Stimulated activated CD4-positive, alpha-beta T cell treated with anti-CD3 and anti-CD28 coated beads, Interleukin-2, amount 100 ng/mL, for 4 hours (primary cell): ENCODE measurements around the gene ARHGAP21.
"Not testable (repeated sequence)": the region's sequence is repeated elsewhere in the genome, so short reads cannot be mapped to it uniquely, and the experiment has no call there.

Experiments
- DNase-seq: peaks from one replicate; pipeline ENCODE4 v3.0.0-alpha.2; 2020; ENCODE audit warnings: low read depth

The ARHGAP21 gene

DNA sequence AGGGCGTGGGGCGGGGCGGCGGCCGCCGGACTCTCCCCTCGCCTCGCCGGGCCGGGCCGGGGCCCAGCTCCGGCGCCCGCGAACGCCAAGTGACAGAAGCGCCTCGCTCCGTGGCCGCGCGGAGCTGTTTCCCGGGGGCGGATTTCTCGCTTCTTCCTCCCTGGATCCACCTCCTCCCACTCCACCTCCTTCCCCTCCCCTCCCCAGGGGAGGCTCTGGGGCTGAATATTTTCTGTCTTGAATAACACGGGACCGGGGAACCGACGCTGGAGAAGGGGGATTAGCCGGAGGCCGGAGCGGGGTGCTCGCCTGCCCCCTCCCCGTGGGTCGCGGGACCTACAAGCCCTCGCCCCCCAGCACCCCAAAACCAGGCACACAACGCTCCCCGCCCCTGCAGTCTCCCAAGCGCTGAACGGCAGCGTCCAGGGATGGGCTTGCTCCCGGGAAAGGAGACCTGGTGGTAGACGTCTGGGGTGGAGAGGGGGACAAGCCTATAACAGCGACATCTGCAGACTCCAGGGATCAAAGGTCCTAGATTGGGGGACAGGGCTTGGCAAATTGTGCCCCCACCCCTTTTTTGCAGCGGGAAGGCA, at the start of gene ARHGAP21:
TSS of gene ARHGAP21 (minus strand) at position 100 of the 593 bp plus-strand sequence. CDS start 1,988 bp downstream, outside the sequence.
- DNase-seq, result peak; percentile 27

DNA sequence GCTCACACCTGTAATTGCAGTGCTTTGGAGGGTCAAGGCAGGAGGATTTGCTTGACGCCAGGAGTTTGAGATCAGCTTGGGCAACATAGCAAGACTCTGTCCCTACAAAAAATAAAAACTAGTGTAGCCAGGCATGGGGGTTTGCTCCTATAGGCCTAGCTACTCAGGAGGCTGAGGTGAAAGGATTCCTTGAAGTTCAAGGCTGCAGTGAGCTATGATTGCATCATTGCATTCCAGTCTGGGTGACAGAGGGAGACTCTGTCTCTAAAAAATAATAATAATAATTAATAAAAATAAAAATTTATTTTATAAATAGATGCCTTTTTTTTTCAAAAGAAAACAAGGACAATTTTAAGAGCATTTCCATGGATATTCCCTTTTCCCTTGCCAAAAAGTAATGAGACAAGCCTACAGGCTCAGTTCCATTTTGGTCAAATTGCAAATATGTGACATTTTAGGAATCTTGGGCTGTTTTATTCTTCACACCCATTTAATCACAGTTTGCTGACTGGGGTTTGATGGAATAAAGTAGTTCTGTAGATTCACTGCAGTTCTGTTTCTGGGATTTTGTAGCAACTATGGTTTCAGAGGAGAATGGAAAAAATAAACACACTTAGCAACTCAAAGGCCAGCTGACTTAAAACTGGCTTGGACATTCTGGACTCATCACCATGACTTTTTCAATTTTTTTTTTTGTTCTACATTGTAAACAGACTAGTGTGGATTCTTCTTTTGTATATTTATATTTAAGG, 48.4 kb upstream of the ARHGAP21 start:
- DNase-seq, result no peak

DNA sequence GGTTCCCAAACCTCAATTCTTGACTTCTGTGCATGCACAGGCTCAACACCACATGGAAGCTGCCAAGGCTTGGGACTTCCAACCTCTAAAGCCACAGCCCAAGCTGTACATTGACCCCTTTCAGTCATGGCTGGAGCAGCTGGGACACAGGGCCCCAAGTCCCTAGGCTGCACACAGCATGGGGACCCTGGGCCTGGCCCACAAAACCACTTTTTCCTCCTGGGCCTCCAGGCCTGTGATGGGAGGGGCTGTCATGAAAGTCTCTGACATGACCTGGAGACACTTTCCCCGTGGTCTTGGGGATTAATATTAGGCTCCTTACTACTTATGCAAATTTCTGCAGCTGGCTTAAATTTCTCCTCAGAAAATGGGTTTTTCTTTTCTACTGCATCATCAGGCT, 41.3 kb upstream of the ARHGAP21 start:
- DNase-seq, result not testable (repeated sequence)

DNA sequence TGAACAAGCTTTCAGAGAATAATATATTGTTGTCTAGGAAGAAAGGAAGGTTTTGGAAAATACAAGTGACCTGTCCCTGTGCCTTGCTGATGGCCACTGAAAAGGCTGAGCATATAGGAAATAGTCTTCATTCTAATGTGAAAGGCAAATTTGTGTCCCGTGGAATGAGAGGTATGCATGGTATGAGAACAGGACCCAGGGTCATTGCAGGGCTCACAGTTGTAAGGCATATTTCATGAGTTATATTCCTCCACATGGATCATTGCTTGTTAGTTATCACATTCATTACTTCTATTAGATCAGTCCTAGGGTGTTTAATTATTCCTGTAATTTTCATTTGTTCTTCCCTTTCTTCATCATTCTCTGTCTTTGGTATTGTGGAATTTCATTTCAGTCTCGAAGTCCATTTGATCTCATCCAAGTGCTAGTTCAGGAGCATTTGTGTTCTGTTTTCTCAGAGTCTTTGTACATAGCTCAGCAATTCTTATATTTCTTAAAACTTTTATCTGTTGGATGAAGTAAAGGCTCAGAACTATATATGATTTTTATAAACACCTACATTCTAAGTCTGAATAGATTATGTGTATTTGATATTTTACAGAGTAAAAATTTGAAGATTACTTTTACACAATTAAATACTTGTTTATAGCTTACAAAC, 39.4 kb upstream of the ARHGAP21 start:
- no peak for DNase-seq

DNA sequence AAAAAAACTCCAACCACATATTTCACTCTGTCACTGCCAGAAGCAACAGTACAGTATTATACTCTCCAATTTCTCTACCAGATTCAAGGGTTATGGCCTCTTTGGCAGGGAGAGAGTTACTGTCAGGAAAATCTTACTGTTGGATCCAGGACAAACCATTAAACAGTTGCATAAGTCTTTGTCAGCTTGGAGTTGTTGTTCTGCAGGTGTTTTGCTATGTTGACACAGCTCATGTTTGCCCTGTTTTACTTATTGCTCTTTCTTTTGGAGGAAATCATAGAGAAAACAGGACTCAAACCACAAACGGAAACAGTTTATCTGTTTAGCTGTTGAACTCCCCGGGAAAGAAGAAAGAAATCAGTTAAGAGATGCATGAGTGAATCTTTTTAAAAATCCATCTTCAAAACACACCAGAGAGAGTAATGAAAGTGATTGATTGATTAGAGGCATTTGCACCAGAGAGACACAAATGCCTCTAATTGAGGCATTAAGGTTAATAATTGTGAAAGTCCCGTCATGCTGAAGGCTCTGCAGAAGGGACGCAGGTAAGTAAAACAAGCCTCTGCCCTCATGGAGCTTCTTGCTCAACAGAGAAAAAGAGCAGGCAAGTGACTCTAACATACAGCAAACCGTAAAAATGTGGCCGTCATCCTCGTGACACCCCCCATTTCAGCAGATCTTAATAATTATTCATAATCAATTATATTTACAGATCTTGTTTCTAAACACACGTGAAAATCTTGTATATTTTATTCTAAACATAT, 38.7 kb upstream of the ARHGAP21 start:
- DNase-seq, result no peak

DNA sequence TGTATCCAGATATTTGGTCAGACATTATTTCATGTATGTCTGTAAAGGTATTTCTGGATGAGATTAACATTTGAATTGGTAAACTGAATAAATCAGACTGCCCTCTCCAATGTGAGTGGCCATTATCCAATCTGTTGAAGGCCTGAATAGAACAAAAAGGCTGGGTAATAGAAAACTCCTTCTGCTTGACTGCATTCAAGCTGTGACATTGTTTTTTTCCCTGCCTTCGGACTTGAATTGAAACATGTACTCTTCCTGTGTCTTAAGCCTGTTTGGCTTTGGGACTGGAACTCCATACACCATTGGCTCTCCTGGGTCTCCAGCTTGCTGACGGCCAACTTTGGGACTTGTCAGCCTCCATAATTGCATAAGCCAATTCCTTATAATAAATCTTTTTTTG, 36.0 kb upstream of the ARHGAP21 start:
- no peak for DNase-seq

DNA sequence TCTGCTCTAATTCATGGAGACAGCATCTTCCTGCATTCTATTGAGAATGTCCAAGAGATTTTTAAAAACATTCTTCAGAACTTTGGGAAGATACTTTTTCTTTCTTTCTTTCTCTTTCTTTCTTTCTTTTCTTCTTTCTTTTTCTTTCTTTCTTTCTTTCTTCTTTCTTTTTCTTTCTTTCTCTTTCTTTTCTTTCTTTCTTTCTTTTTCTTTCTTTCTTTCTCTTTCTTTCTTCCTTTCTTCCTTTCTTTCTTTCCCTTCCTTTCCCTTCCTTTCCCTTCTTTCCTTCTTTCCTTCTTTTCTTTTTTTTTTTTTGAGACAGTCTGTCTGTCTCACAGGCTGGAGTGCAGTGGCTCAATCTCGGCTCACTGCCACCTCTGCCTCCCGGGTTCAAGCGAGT, 34.6 kb upstream of the ARHGAP21 start:
- not testable (repeated sequence) for DNase-seq

DNA sequence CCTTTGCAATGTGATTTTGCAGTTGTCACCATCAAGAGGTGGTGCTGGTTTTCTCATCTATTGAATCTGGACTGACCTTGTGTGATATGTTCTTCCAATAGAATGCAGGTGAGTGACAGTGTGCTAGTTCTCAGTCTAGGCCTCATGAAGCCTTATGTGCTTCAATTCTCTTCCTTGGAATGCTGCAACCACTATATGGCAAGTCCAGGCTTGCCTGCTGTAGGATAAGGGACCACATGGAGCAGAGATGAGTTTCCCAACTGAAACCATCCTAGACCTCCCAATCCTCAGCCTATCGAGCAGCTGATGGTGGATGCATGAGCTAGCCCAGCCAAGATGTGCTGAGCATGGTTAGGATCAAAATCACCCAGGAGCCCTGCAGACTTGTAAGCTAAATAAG, 32.6 kb upstream of the ARHGAP21 start:
- DNase-seq, result no peak

DNA sequence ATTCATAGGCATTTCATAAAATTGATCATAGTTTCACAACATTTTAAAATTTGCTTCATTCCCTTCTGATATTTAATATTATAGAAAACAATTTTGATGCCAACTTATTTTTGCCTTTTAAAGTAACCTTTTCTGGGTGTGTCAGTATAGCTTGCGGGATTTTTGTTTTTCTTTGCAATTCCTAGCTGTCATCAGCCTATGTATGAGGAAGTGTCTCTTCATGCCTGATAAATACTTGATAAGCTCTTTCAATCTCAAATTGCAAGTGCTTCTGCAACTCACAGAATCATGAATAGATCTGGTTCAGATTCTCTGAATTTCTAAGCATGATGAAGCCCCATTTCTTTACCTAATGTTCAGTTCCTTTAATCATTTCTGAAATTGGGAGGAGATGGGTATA, 28.0 kb upstream of the ARHGAP21 start:
- DNase-seq, result no peak

DNA sequence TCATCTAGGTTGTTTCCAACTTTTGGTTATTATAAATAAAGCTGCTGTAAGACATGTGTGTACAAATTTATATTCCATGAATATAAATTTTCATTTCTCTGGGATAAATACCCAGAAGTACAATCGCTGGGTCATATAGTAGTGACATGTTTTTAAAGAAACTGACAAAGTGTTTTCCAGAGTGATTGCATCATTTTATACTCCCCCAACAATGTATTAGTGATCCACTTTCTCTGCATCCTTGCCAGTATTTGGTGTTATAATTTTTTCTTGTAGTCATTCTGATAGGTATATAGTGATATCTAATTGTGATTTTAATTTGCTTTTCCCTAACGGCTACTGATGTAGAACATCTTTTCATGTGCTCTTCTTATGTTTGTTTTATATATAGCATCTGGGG, 27.0 kb upstream of the ARHGAP21 start:
- DNase-seq, result no peak

DNA sequence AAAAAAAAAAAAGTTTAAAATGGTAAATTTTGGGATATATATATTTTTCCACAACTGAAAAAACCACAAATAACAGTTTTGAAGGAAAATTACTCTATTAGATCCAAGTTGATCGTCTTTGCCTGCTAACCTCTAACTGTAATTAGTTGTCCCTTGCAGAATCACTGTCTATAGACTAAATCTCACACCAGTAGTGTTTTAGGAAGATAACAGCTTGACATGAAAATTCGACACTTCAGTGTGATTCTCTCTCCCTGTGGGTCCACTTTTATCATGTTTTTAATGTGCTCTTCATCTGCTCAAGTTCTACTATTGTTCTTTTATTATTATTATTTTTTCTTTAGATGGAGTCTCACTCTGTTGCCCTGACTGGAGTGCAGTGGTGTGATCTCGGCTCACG, 24.5 kb upstream of the ARHGAP21 start:
- DNase-seq, result no peak

DNA sequence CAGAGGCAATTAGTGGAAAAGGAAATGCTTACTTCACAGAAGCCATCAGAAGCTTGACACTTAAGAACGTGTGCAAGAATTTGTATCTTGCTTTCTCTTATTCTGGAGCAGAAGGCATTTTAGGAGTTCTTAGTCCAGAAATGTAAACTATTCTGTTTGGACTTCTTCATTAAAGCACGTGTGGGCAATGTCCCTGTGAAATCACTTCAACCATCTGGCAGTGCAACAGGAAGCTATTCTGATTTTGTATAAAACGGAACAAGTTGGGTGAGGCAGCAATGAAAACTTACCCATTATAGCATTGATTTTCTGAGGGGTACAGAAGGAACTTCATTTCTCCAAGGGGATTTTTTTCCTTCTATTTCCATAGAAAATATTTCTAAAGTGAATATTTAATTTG, 21.3 kb upstream of the ARHGAP21 start:
- no peak for DNase-seq

DNA sequence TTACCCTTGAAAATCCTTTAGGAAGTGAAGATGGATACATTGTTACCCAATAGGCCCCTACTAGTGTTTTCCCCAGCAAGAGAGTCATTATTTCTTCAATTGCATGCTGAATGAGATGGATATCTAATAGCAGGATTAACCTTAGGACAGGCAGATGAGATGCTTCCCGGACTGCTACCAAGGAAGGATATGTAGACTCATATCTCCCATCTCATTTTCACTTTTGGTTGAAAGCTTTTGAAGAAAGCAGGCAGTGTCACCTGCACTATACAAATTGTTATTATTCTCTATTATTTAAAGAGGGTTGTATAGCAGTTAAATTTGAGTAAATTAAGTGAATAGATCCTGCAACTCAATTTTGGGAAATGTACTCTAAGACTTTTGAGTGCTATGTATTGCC, 17.0 kb upstream of the ARHGAP21 start:
- DNase-seq, result no peak

DNA sequence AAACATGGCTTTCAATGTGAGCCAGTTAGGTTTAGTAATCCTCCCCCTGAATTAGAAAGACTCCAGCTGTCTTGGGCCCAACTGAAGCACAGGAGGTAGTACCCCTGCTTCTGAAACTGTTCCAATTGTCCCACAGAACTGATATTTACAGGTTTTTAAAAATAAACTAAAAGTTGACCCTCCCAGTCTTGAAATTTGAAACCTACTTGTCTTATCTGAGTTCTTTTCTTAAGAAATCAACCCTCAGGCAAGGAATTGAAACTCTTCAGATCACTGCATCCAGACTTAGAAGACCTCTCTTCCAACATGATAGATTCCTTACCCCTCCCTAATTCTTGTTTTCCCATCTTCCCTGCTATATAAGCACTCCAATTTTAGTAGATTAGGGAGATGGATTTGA, 13.3 kb upstream of the ARHGAP21 start:
- DNase-seq, result no peak

DNA sequence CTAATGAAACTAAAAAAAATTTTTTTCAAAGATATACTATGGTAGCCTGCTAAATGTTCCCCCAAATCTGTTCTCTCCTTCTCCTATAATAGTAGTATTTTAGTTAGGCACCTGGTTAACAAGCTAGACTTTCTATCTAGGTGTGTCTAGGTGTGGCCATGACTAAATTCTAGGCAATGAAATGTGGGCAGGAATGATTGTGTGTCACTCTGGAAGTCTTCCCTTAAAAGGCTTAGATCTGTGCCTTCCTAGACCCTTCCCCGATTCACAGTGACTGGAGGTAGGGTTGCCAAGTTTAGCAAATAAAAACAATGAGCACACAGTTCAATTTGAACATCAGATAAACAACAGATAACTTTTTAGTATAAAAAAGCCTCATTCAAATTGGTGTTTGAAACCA, 8.3 kb upstream of the ARHGAP21 start:
- no peak for DNase-seq

DNA sequence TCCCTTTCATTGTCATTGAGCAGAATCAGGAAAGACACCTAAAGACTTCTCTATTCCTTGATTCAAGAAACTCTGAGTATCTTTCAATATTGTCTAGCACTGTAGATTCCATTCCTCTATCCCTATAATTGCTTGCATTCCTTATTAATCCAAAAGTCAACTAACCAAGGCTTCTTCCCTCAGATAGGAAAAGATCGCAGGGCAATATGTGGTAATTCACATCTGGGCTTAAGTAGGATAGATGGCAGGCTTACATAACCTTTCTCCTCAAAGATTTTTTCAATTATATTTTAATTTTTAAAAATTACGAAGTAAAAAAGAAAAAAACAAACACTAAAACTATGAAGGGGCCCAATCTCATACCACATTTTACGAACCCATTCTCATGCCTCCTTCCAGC, 7.1 kb upstream of the ARHGAP21 start:
- no peak for DNase-seq

DNA sequence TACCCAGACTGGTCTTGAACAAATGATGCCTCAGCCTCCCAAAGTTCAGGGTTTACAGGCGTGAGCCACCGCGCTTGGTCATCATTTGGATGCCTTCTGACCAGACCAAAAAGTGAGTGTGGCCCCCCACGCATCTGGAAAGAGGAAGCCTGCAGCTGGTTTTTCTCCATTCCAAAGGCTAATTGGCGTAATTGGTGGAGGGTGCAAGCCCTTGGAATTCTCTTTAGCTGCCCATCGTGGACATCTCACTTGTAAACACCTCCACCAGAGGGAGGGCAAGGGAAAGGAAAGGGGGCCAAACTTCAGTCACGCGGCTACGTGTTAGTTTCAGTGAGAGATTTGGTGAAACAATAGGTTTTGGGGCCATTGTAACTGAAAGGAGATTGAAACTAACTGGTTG, 4.1 kb upstream of the ARHGAP21 start:
- DNase-seq, result no peak

DNA sequence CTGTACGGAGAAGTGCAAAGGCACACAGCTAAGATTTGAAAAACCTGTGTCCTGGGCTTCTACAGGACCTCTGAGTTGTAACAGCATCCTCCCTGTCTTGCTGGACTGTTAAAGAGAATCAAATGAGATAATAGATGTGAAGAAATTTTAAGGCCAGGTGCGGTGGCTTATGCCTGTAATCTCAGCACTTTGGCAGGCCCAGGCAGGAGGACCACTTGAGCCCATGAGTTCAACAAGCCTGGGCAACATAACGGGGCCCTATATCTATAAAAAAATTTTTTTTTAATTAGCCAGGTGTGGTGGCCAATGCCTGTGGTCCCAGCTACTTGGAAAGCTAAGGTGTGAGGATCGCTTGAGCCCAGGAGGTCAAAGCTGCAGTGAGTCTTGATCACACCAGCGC, 2.9 kb upstream of the ARHGAP21 start:
- DNase-seq, result no peak

DNA sequence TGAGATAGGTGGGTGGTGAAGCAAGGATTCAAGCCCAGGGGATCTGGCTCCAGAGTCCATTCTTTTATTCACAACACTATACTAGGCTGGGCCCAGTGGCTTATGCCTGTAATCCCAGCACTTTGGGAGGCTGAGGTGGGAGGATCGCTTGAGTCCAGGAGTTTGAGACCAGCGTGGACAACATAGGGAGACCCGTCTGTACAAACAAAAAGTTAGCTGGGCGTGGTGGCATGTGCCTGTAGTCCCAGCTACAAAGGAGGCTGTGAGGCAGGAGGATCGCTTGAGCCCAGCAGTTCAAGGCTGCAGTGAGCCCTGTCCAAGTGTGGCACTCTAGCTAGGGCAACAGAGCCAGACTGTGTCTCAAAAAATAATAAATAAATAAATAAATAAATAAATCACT, 2.3 kb upstream of the ARHGAP21 start:
- not testable (repeated sequence) for DNase-seq

DNA sequence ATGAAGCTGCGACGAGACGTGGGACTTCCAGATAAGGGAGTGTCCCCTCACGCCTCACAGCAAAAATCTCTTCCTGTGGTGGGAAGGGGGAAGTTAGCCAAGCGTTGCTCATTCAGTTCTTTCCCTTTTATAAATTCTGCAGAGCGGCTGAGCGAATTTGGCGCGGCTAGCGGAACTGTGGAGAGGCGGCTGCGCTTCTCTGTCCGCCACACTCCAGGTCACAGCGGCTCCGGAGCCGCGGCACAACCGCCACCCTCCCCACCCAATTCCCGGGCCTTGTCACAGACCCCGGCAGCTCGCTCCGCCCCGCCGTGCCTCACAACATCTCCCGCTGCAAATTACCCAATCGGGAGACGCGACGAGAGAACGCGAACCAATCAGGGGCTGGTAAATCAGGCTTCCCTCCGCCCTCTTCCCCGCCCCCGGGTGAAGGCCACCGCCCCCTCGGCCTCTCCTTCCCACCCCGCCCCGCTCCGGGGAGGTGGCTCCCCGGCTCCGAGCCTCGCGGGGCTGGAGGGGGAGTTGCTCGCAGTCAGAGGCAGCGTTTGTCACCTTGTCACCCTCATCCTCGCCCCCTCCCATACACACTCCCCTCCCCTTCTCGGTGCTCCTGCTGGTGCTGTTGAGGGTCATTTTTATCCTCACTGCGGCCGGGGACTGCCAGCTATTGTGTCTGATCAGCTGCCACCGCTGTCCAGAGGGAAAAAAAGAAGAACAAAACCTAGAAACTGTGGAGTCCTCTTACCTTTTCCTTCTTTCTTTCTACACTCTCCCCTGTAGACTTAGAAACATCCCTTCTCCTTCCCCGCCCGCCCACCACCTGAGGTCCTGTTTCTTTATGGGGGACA, 918 bp upstream of the ARHGAP21 start:
- DNase-seq, result peak; percentile 94

DNA sequence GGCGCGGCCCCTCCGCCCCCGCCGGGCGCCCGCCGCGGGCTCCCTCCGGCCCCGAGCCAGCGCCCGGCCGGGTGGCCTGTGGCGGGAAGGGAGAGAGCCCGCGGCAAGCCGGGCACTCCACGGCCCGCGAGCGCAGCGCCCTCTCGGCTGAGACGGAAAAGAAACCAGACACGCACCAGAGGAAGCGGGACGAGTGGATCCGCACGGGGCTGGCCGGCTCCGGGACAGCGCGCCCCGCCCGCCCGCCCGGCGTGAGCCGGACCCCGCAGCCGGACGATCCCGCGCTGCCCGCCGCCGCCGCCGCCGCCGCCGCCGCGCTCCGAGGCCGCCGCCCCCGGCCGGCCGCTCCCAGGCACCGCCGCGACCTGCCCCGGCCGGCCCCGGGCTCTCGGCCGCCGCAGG, 300 bp downstream of the ARHGAP21 start:
- no peak for DNase-seq
